Testis (tissue), 3 donors: ENCODE results near the gene ESAM. TPM values are rescaled to one million over a fixed set of nuclear protein-coding genes. Genes with fewer than 3 reads are reported as not detected.

Source experiments
- DNase-seq: peaks from one replicate; pipeline ENCODE4 v3.0.0-alpha.2; 2019
- H3K27ac ChIP-seq, 2 donors: fragments of 200-600 bp; sonication (generic); one replicate each; pipeline ENCODE4 v1.5.1; 2019
- H3K27me3 ChIP-seq: fragments of 200-600 bp; sonication (generic); one replicate; pipeline ENCODE4 v1.5.1; 2019
- H3K36me3 ChIP-seq: fragments of 200-600 bp; sonication (generic); one replicate; pipeline ENCODE4 v1.5.1; 2017; ENCODE audit warnings: low read depth; ENCODE audit errors: missing control alignments
- H3K4me1 ChIP-seq: fragments of 200-600 bp; sonication (generic); one replicate; pipeline ENCODE4 v1.5.1; 2019
- H3K4me3 ChIP-seq, 2 donors: fragments of 200-600 bp; sonication (generic); one replicate each; pipeline ENCODE4 v1.5.1; 2017 to 2019
- H3K9me3 ChIP-seq: fragments of 200-600 bp; sonication (generic); one replicate; pipeline ENCODE4 v1.5.1; 2017
- POLR2A ChIP-seq: fragments of 450-650 bp; IDR thresholded peaks from one replicate; pipeline ENCODE4 v1.6.1; 2017; ENCODE audit warnings: antibody characterized with exemption, mild to moderate bottlenecking, moderate library complexity
- WGBS, 2 donors: methylation state at CpG; one replicate each; pipeline ENCODE4 v1.1.5; 2018; 5-methylcytosine and 5-hydroxymethylcytosine counted together
- intact Hi-C: fragments of 100-400 bp; cut with DNase I; formaldehyde crosslinking; loops from one replicate; pipeline ENCODE4 v1.15.1; 2023; ENCODE audit warnings: low total_unique reads
- polyA plus RNA-seq: library from polyadenylated mRNA; stranded (reverse); fragments of 350-450 nt; fragmentation: Illumina TruSeq; extraction: RNeasy Lipid Tissue Mini Kit (QIAGEN cat#74804); gene quantifications from one replicate; pipeline ENCODE4 v1.2.3, GENCODE V29; 2014; ENCODE audit warnings: low read depth, low replicate concordance; ENCODE audit not compliant: insufficient read depth
- total RNA-seq, 2 donors: library from RNA; depleted of rRNA; stranded (reverse); fragments of >200 nt; gene quantifications; one replicate each; pipeline ENCODE4 v1.2.3, GENCODE V29; 2016
- TF ChIP-seq, protein P1 (sequence below), 3 experiments: fragments of 450-650 bp in 2 of 3; fragments of 200-600 bp in 1 of 3; sonication (generic) in 1 of 3; IDR thresholded peaks; one replicate each; pipeline ENCODE4 v1.5.1; 2016 to 2019; ENCODE audit warnings: antibody characterized with exemption in 3 of 3, mild to moderate bottlenecking in 2 of 3, moderate library complexity in 1 of 3

ESAM gene
- total and polyA plus RNA-seq, 3 donors from 2014 or later, result 6.0 to 15.8 (median 10.6) TPM

DNA sequence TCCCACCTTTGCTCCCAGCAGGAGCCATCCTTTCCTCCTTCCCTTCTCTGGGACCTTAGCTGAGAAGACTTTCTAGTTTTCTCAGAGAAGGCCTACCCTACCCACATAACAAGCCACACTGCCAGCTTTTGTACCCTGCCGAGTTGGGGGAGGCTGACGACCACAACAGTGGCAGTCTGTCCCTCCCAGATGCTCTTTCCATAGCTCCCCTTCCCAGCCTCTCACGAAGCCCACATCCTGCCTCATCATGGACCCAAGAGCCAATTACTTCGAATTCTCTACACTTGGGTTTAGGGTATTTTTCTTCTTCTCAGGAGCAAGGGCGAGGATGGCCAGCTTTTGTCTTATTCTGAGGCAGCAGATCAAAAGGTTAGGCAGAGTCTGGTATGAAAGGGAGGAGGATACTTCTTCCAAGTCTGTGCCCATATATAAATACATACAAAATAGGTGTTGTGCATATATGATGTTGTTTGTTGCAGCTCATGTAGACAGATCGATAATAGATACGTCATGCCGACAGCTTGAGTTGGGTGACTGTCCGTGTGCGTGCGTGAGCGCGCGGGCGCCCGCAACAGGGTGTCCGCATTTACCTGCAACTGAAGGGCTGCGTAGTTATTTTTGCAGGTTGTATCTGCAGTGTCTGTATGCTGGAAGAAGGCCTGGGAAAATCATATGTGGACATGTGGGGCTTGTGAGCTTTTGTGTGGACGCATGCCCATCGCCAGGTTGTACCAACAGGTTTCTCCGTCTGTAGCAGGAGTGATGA, 23.2 kb downstream of the ESAM start:
- Histone ChIP-seq H3K27ac (no peak overlapping the region), H3K4me3 (peak overlapping the region; percentile 50 to 73), H3K27me3 (no peaks in the 10 kb centered on the region), H3K4me1 (peaks cover 4% of the 10 kb centered on the region), H3K36me3 (no peaks in the 10 kb centered on the region), H3K9me3 (no peaks in the 10 kb centered on the region)
- intact Hi-C loops, result no loop called here
- 43 to 54% methylated on average over 21 of the region's 21 CpGs for WGBS, 2 donors
- no peak for DNase-seq
- TF ChIP-seq, protein P1, sequence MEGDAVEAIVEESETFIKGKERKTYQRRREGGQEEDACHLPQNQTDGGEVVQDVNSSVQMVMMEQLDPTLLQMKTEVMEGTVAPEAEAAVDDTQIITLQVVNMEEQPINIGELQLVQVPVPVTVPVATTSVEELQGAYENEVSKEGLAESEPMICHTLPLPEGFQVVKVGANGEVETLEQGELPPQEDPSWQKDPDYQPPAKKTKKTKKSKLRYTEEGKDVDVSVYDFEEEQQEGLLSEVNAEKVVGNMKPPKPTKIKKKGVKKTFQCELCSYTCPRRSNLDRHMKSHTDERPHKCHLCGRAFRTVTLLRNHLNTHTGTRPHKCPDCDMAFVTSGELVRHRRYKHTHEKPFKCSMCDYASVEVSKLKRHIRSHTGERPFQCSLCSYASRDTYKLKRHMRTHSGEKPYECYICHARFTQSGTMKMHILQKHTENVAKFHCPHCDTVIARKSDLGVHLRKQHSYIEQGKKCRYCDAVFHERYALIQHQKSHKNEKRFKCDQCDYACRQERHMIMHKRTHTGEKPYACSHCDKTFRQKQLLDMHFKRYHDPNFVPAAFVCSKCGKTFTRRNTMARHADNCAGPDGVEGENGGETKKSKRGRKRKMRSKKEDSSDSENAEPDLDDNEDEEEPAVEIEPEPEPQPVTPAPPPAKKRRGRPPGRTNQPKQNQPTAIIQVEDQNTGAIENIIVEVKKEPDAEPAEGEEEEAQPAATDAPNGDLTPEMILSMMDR (IDR thresholded peaks at IDR 0.05), result no peak
- TF ChIP-seq POLR2A, result no peak

DNA sequence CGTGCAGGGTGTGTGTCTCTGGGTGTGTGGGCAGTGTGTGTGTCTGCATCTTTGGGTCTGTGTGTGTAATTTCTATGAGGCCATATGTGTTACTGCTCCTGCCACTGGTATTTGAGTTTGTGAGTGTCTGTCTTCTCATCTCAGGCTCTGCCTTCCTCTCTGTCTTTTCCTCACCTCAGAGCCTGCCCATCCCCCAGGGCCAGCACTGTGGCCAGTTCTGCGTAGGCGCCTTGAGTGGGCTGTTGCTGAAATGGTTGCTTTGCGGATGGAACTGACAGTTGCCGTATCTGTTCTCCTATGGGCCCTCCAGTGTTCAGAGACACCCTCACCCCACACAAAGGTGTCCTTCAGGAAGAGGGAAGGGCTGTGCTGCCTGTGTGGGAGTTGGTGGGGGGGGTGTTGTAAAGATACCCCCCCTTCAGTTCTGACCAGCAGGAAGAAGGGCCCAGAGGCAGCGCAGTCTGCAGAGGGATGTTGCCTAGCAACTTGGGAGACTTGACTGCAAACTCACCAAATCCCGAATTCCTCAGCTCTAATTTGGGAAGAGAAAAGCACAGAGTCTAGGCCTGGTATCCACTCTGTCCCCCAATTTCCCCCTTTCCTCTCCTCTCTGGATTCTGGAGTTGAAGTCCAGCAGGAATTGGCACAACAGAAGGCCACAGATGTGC, 24.3 kb downstream of the ESAM start:
- Histone ChIP-seq H3K36me3 (no peaks in the 10 kb centered on the region), H3K4me3 (no peak overlapping the region), H3K9me3 (no peaks in the 10 kb centered on the region), H3K4me1 (peaks cover 4% of the 10 kb centered on the region), H3K27ac (no peak overlapping the region), H3K27me3 (no peaks in the 10 kb centered on the region)
- 81 to 83% methylated on average over 6 to 7 of the region's 7 CpGs for WGBS, 2 donors
- DNase-seq, result no peak
- TF ChIP-seq POLR2A, result no peak
- TF ChIP-seq, protein P1 (IDR thresholded peaks at IDR 0.05), result no peak
- intact Hi-C loops, result no loop called here

DNA sequence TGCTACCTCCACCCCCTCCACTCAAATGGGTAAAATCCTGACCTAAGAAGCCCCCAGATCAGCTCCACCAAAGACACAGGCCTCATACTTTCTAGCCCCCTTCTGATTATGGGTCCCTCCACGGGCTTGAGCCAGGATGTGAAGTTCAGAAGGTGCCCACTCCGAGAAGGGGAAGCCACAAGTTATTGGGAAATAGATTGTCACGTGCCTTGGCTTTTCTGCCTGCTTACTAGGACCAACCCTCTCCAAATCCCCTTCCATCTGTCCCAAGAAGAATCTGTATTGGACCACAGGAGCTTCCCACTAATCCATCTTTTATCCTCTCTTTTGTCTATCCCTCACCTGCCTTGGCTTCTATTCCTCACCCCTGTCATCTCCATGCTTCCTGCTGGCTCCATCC, 25.4 kb downstream of the ESAM start:
- Histone ChIP-seq H3K9me3 (no peaks in the 10 kb centered on the region), H3K36me3 (no peaks in the 10 kb centered on the region), H3K27me3 (no peaks in the 10 kb centered on the region), H3K4me1 (peaks cover 4% of the 10 kb centered on the region), H3K27ac (no peak overlapping the region), H3K4me3 (no peak overlapping the region)
- no peak for TF ChIP-seq POLR2A
- 82 to 84% methylated on average over 3 of the region's 3 CpGs for WGBS, 2 donors
- DNase-seq, result no peak
- intact Hi-C loops, result no loop called here

DNA sequence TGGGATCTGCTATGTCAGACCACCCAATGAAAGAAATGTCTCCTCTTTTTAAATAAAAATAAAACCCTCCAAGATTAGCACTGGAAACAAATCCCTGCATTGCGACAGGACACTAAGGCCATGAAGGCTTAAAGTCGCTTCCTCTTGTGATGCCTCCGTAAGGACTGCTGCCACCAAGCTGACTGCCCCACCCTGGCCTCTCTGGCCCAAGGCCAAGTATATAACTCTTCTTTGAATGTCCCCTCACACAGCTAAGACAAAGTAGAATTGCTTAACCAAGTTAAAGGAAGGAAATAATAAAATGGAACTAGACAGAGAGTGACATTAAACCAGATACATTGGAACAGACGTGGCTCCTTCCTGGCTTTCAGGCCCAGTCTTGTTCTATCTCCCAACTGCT, 29.9 kb downstream of the ESAM start:
- Histone ChIP-seq H3K4me3 (no peak overlapping the region), H3K27ac (no peak overlapping the region), H3K9me3 (no peaks in the 10 kb centered on the region), H3K36me3 (no peaks in the 10 kb centered on the region), H3K27me3 (no peaks in the 10 kb centered on the region), H3K4me1 (no peaks in the 10 kb centered on the region)
- TF ChIP-seq, protein P1 (IDR thresholded peaks at IDR 0.05), result no peak
- no peak for TF ChIP-seq POLR2A
- WGBS, 2 donors, result 82 to 87% methylated on average over 3 to 4 of the region's 4 CpGs
- peak; percentile 27 for DNase-seq
- intact Hi-C loops, result no loop called here

DNA sequence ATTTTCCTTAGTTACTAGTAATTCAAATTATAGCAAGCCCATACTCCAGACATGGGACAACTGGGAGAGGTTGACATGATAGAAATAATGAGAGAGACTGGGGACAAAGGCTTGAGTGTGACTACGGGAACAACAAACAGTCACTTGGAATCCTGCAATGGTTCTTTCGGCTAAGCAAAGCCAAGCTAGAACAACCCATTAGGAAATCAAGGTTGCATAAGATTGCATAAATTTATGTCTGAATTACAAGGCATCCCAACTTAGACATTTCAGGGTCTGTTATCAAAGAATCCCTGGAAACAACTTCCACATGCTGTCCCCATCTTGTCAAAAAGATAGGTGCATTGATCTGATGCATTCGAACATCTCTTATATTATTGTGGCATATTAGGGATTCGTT, 32.5 kb downstream of the ESAM start:
- Histone ChIP-seq H3K36me3 (no peaks in the 10 kb centered on the region), H3K9me3 (no peaks in the 10 kb centered on the region), H3K4me3 (no peak overlapping the region), H3K27ac (no peak overlapping the region), H3K27me3 (no peaks in the 10 kb centered on the region), H3K4me1 (peaks cover 11% of the 10 kb centered on the region)
- TF ChIP-seq, protein P1 (IDR thresholded peaks at IDR 0.05), result no peak
- no peak for TF ChIP-seq POLR2A
- WGBS, 2 donors, result 89 to 91% methylated on average over 4 of the region's 4 CpGs
- intact Hi-C loops, result no loop called here
- no peak for DNase-seq
